Omental fat pad (tissue), 4 donors: ENCODE data around the gene CLRN2. TPM values are rescaled to one million over a fixed set of nuclear protein-coding genes. Genes with fewer than 3 reads are reported as not detected.

Experiments used
- ATAC-seq: fragments of 150-250 bp; one replicate; pipeline ENCODE4 v1.9.1; 2016; ENCODE audit warnings: mild to moderate bottlenecking, moderate library complexity; ENCODE audit not compliant: low FRiP score
- DNase-seq: peaks from one replicate; pipeline ENCODE4 v3.0.0-alpha.2; 2019; ENCODE audit warnings: low spot score
- total RNA-seq, 4 donors: library from RNA; depleted of rRNA; stranded (reverse); fragments of >200 nt; gene quantifications; one replicate each; pipeline ENCODE4 v1.1.0, GENCODE V29; 2016
- TF ChIP-seq, protein P1 (sequence below), 3 donors: fragments of 450-650 bp; IDR thresholded peaks; one replicate each; pipeline ENCODE4 v1.5.1; 2016 to 2017; ENCODE audit warnings: antibody characterized with exemption in 3 of 3, mild to moderate bottlenecking in 3 of 3, moderate library complexity in 2 of 3

CLRN2 gene
- total RNA-seq, 4 donors from 2014 or later = not detected

DNA sequence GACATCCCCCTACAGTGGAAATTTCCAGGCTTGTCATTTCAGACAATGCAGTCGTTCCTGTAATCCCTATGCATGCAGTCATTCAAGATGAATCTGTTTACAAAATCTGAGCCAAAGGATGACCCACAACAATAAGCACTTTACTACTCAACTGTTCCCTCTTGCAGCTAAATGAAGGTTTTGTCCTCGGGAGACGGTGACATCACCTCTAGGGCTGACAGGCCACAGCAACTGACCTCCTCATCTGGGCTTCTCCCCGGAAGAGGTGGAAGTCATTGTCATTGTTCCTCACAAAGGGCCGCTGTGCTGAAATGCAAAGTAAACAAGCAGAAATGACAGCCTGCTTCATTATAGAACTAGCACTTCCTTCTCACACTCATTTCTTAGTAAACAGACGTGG lies 29.2 kb downstream of the CLRN2 start:
- TF ChIP-seq, protein P1, sequence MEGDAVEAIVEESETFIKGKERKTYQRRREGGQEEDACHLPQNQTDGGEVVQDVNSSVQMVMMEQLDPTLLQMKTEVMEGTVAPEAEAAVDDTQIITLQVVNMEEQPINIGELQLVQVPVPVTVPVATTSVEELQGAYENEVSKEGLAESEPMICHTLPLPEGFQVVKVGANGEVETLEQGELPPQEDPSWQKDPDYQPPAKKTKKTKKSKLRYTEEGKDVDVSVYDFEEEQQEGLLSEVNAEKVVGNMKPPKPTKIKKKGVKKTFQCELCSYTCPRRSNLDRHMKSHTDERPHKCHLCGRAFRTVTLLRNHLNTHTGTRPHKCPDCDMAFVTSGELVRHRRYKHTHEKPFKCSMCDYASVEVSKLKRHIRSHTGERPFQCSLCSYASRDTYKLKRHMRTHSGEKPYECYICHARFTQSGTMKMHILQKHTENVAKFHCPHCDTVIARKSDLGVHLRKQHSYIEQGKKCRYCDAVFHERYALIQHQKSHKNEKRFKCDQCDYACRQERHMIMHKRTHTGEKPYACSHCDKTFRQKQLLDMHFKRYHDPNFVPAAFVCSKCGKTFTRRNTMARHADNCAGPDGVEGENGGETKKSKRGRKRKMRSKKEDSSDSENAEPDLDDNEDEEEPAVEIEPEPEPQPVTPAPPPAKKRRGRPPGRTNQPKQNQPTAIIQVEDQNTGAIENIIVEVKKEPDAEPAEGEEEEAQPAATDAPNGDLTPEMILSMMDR (IDR thresholded peaks at IDR 0.05) = no peak
- no peak for DNase-seq
- ATAC-seq = no peak

DNA sequence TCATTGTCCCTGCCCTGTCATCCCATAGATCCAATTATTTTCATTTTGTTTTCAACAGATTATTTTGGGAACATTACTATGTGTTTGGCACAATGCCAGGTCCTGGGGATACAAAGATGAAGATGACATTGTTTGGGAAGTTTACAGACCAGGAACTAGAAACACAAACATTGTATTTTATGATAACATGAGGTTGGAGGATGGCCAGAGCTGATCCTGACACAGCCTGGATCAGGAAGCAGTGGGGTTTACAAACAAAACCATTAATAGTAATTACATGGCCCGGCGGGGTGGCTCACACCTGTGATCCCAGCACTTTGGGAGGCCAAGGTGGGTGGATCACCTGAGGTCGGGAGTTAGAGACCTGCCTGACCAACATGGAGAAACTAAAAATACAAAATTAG lies 29.9 kb downstream of the CLRN2 start:
- DNase-seq = no peak
- ATAC-seq = no peak
- TF ChIP-seq, protein P1 (IDR thresholded peaks at IDR 0.05) = no peak

DNA sequence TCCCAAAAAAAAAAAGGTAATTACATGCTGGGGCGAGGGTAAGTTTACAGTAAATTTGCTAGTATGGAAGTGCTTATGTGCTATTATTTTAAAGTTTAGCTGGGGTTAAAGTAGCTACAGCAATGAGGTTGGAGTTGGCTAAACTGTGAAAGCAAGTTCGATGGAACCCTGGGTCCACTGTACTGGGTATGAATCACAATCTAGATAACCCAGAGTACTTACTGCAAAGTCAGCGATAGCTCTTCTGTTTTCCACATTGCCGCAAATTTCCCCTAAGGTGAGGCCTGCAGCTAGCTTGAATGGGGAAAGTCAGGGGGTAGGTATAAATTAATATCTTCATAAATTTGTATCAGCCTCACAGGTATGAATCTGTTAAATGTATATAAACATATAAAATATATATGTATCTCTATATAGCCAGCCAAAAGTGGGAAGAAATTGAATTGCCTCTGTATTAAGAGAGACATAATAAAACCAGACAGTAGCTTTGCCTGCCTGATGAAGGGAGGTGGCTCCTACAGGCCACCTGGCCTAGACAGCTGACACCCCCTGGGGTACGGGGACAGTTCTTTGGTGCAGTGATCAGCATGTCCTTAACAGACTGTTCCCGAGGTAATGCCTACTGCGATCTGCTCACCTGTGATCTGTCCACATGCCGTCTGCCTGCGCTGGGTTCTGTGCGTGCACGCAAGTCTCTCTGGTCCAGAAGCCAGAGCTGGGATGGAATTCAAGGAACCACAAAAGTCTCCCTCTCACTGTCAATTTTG lies 30.6 kb downstream of the CLRN2 start:
- DNase-seq = no peak
- ATAC-seq = no peak
- TF ChIP-seq, protein P1 (IDR thresholded peaks at IDR 0.05) = no peak

DNA sequence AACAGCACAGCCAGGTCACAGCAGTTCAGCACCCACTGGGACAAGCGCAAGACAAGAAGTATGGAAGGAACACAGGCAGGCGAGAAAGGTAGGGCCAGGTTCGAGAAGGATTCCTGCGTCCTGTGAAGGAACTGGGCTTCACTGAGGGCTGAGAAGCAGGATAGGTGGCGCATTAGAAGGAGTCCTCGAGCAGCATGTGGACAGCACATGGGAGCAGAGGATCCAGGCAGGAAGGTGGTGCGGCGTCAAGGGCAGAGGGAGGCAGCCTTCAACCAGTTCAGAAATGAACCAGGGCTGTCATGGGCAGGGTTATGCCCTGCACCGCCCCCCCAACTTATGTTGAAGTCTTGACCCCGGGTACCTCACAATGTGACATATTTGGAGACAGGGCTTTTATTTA lies 31.3 kb downstream of the CLRN2 start:
- TF ChIP-seq, protein P1 (IDR thresholded peaks at IDR 0.05) = no peak
- DNase-seq (no peak), ATAC-seq (no peak)

DNA sequence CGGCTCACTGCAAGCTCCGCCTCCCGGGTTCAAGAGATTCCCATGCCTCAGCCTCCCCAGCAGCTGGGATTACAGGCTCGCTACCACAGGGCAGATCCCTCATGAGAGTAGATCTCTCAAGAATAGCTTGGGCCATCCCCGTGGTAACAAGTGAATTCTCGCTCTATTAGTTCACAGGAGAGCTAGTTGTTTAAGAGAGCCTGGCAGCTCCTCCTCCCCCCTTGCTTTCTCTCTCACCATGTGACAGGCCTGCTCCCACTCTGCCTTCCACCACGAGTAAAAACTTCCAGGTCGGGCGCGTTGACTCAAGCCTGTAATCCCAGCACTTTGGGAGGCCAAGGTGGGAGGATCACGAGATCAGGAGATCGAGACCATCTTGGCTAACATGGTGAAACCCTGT lies 31.7 kb downstream of the CLRN2 start:
- TF ChIP-seq, protein P1 (IDR thresholded peaks at IDR 0.05) = no peak
- DNase-seq = no peak
- ATAC-seq = no peak

DNA sequence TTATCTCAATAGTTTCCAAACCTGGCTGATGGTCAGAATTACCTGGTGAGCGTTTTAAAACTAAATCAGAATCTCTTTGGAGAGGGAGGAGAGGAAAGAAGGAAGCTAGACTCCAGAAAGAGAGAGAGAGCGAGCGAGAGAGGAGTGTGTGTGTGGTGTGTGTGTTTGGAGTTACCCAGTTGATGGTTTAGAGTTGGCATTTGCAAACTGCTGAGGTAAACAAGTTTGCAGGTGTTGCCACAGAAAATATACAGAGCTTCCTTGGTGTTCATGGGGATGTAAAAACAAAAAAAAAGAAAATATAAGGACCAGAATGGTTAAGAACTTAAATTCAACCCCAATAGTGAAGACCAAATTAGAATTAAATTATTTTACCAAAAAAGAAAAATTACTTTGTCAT lies 35.6 kb downstream of the CLRN2 start:
- TF ChIP-seq, protein P1 (IDR thresholded peaks at IDR 0.05) = no peak
- no peak for DNase-seq
- no peak for ATAC-seq

DNA sequence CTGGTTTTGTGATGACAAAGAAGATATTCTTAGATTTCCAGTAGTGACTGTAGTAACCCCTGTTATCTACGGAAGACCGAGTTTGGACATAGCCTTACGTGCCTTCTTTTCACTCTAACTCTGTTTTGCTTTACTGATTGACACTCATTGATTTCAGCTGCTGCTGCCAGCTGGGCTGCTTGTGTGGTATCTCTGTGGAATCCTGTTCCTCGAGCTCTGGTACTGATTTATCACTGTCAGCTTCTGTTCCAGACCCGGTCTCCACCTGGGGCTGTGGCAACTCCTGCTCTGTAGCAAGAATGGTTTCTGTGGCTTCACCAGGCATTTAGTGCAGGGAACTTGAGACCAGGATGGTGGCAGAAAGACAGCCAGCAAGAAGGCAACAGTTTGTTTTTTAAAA lies 37.5 kb downstream of the CLRN2 start:
- no peak for ATAC-seq
- no peak for DNase-seq
- TF ChIP-seq, protein P1 (IDR thresholded peaks at IDR 0.05) = no peak
